Colonic mucosa (tissue), 4 donors: Measurements from ENCODE around the gene TAF1C. TPM values are rescaled to one million over a fixed set of nuclear protein-coding genes. Genes with fewer than 3 reads are reported as not detected.

Experiments
- DNase-seq: peaks from one replicate; pipeline ENCODE4 v3.0.0-alpha.2; 2020
- H3K27ac ChIP-seq: fragments of 200-600 bp; one replicate; pipeline ENCODE4 v1.8.0; 2021
- H3K27me3 ChIP-seq: fragments of 200-600 bp; one replicate; pipeline ENCODE4 v1.8.0; 2021
- H3K36me3 ChIP-seq: fragments of 200-600 bp; one replicate; pipeline ENCODE4 v1.8.0; 2021
- H3K4me1 ChIP-seq: fragments of 200-600 bp; one replicate; pipeline ENCODE4 v1.8.0; 2021; ENCODE audit warnings: mild to moderate bottlenecking
- H3K4me3 ChIP-seq: fragments of 200-600 bp; one replicate; pipeline ENCODE4 v1.8.0; 2021
- H3K9ac ChIP-seq, 2 donors: one replicate each; pipeline ENCODE4 v1.7.0; 2013; ENCODE audit warnings: control low read depth in 2 of 2, low read depth in 2 of 2, low read length in 2 of 2
- H3K9me3 ChIP-seq: fragments of 200-600 bp; one replicate; pipeline ENCODE4 v1.8.0; 2021
- CTCF ChIP-seq: fragments of 200-600 bp; IDR thresholded peaks from one replicate; pipeline ENCODE4 v1.8.0; 2022; ENCODE audit warnings: antibody characterized with exemption, mild to moderate bottlenecking
- intact Hi-C: fragments of 100-400 bp; cut with DNase I; formaldehyde crosslinking; loops from one replicate; pipeline ENCODE4 v1.14.1; 2022
- total RNA-seq, 2 donors: library from RNA; stranded (reverse); fragmentation: NEBNext Ultra II Directional in 1 of 2; extraction: Animal tissue kit (Norgen Biotek cat#: 25700) in 1 of 2; gene quantifications; one replicate each; pipeline ENCODE4 v1.2.1, GENCODE V29; 2021
- donor health status: healthy.
- donor health status: DM: no; HTN: no; CAD: no.
- donor health status: DM: no; HTN: no; CAD: no.

TAF1C gene
- total RNA-seq, 2 donors from 2014 or later, result 17.2 to 45.6 TPM

- Histone ChIP-seq H3K9ac (no peak overlapping the region), H3K36me3 (no peaks in the 10 kb centered on the region), H3K4me3 (no peak overlapping the region), H3K27ac (no peak overlapping the region), H3K4me1 (no peaks in the 10 kb centered on the region), H3K27me3 (no peaks in the 10 kb centered on the region), H3K9me3 (no peaks in the 10 kb centered on the region)
- no peak for DNase-seq
- intact Hi-C loops, result loop anchor here (10.0 kb wide), 2 partner anchors 218 to 302 kb away; partner anchors contain the start of gene NECAB2
- TF ChIP-seq CTCF, result no peak
Observed at GRCh38 chr16:84182680-84183571, 3.9 kb downstream of the TAF1C start.

GRCh38 chr16:84182104-84182503 lies 4.8 kb downstream of the TAF1C start:
- Histone ChIP-seq H3K9me3 (no peaks in the 10 kb centered on the region), H3K36me3 (no peaks in the 10 kb centered on the region), H3K27ac (no peak overlapping the region), H3K27me3 (no peaks in the 10 kb centered on the region), H3K4me3 (no peak overlapping the region), H3K9ac (no peak overlapping the region), H3K4me1 (no peaks in the 10 kb centered on the region)
- intact Hi-C loops, result loop anchor here (10.0 kb wide), 2 partner anchors 217 to 303 kb away; partner anchors contain the start of gene NECAB2
- no peak for TF ChIP-seq CTCF
- no peak for DNase-seq

GRCh38 chr16:84181144-84181915 lies 5.5 kb downstream of the TAF1C start:
- no peaks in the 10 kb centered on the region for H3K9me3 ChIP-seq
- H3K4me1 ChIP-seq, result peaks cover 3% of the 10 kb centered on the region
- H3K4me3 ChIP-seq, result no peak overlapping the region
- intact Hi-C loops, result loop anchor here (10.0 kb wide), 2 partner anchors 217 to 303 kb away; partner anchors contain the start of gene NECAB2
- no peak overlapping the region for H3K9ac ChIP-seq
- H3K27me3 ChIP-seq, result no peaks in the 10 kb centered on the region
- no peak for DNase-seq
- H3K27ac ChIP-seq, result no peak overlapping the region
- H3K36me3 ChIP-seq, result no peaks in the 10 kb centered on the region
- TF ChIP-seq CTCF, result no peak

GRCh38 chr16:84180519-84181140 lies 6.2 kb downstream of the TAF1C start:
- Histone ChIP-seq H3K9me3 (no peaks in the 10 kb centered on the region), H3K4me3 (no peak overlapping the region), H3K36me3 (no peaks in the 10 kb centered on the region), H3K27me3 (no peaks in the 10 kb centered on the region), H3K4me1 (peaks cover 4% of the 10 kb centered on the region), H3K27ac (no peak overlapping the region), H3K9ac (no peak overlapping the region)
- TF ChIP-seq CTCF, result no peak
- no peak for DNase-seq
- intact Hi-C loops, result loop anchor here (10.0 kb wide), 2 partner anchors 216 to 304 kb away; partner anchors contain the start of gene NECAB2
